Measurements from ENCODE around the gene BTBD9. TPM values are rescaled to one million over a fixed set of nuclear protein-coding genes. Genes with fewer than 3 reads are reported as not detected.
A peak's percentile ranks its signal among the peaks of the same experiment; 100 is the strongest.

The BTBD9 gene
- total RNA-seq, 1 experiment from 2014 or later: 8.9 TPM

GRCh38 chr6:38323216-38323615 lies 316.5 kb downstream of the BTBD9 start:
- peaks cover 0 to 9% of the 10 kb centered on the region in 2 experiments; a peak in 2 of 4 replicates for H3K4me1 Mint-ChIP-seq
- no peak overlapping the region for H3T11ph ChIP-seq (ENCODE audit: low read length)
- H3K56ac ChIP-seq (ENCODE audit: insufficient read length, low read depth, low read length): no peak overlapping the region
- H3K4me2 ChIP-seq (ENCODE audit: insufficient read depth, insufficient read length, low read length): no peak overlapping the region
- H4K91ac ChIP-seq (ENCODE audit: insufficient read length, low read depth, low read length): no peak overlapping the region
- no peak overlapping the region for H2AK5ac ChIP-seq (ENCODE audit: insufficient read length, low read length)
- H2BK12ac ChIP-seq (ENCODE audit: insufficient read length, low read depth, low read length): no peak overlapping the region
- no peak overlapping the region for H2BK15ac ChIP-seq (ENCODE audit: low read depth, low read length)
- no peak for TF ChIP-seq CTCF (conservative IDR thresholded peaks at IDR 0.05)
- H3K27ac Mint-ChIP-seq: 0 out of 7 replicates have a peak overlapping the region, but pooled peaks of 1 of the 3 experiments have one; percentile 8
- no peak overlapping the region for H2AFZ ChIP-seq (ENCODE audit: low read length)
- no CpG with 5 or more reads among the region's 1 CpG for WGBS (ENCODE audit: extremely low coverage, insufficient read length, low lambda C conversion rate)
- no peaks in the 10 kb centered on the region for H3K23me2 ChIP-seq (ENCODE audit: insufficient read length, low read depth, low read length, poor library complexity, severe bottlenecking)
- no peaks in the 10 kb centered on the region for H3K9me3 ChIP-seq (ENCODE audit: control insufficient read depth, low read depth, low read length)
- no peaks in the 10 kb centered on the region for H3K9me3 Mint-ChIP-seq
- H3K79me1 ChIP-seq (ENCODE audit: insufficient read depth, low read depth, low read length, poor library complexity, severe bottlenecking): no peaks in the 10 kb centered on the region
- no peak overlapping the region for H2BK120ac ChIP-seq (ENCODE audit: low read depth, low read length, poor library complexity, severe bottlenecking)
- no peak overlapping the region for H3K14ac ChIP-seq (ENCODE audit: insufficient read depth, low read length)
- H3K79me2 ChIP-seq (ENCODE audit: insufficient read depth, low read length): no peaks in the 10 kb centered on the region
- H4K5ac ChIP-seq (ENCODE audit: insufficient read length, low read depth, low read length): no peak overlapping the region
- no peak overlapping the region for H4K8ac ChIP-seq (replicated peaks; ENCODE audit: insufficient read length, low read depth, low read length)
- no peak for DNase-seq
- no peaks in the 10 kb centered on the region for H3K27me3 Mint-ChIP-seq (ENCODE audit: low read depth)
- H3K18ac ChIP-seq (ENCODE audit: insufficient read length, low read depth, low read length): no peak overlapping the region
- no peaks in the 10 kb centered on the region for H3K4me1 ChIP-seq (ENCODE audit: insufficient read depth, low read length)
- H2BK5ac ChIP-seq (ENCODE audit: insufficient read length, low read length): no peak overlapping the region
- H2BK20ac ChIP-seq (ENCODE audit: low read depth, low read length, poor library complexity, severe bottlenecking): no peak overlapping the region
- no peak overlapping the region for H3K9ac ChIP-seq (ENCODE audit: extremely low read depth, insufficient read length, low read length)
- no peaks in the 10 kb centered on the region for H3K27me3 ChIP-seq (ENCODE audit: insufficient read depth, low read length)
- no peaks in the 10 kb centered on the region for H4K20me1 ChIP-seq (ENCODE audit: control insufficient read depth, insufficient read depth, insufficient read length)
- no peak overlapping the region for H3K27ac ChIP-seq (ENCODE audit: insufficient read length, low read depth, low read length)
- no peak overlapping the region for H3K4me3 Mint-ChIP-seq
- H3K36me3 Mint-ChIP-seq (ENCODE audit: insufficient read depth in 1 of 3, low read depth in 3 of 3): no peaks in the 10 kb centered on the region
- no peak overlapping the region for H3K4ac ChIP-seq (ENCODE audit: low read depth, low read length)
- no peak overlapping the region for H3K23ac ChIP-seq (ENCODE audit: insufficient read length, low read depth, low read length)

Data from H9 (cell line).